Measurements from ENCODE around the gene TUSC7.
A peak's percentile ranks its signal among the peaks of the same experiment; 100 is the strongest.

The TUSC7 gene

GRCh38 chr3:116709479-116709878 is at the start of gene TUSC7:
Gene TUSC7 (plus strand): TSS chr3:116709779.
- H3K4me1 ChIP-seq (ENCODE audit: insufficient read depth, insufficient read length): no peaks in the 10 kb centered on the region
- no peaks in the 10 kb centered on the region for H3K36me3 ChIP-seq (ENCODE audit: insufficient read depth, insufficient read length, low read length)
- no peaks in the 10 kb centered on the region for H3K9me3 ChIP-seq (ENCODE audit: insufficient read depth, low read length)
- no peak within 1 kb of the TSS for H3K9ac ChIP-seq (ENCODE audit: insufficient read length, low read depth)
- no peak within 1 kb of the TSS for H3K4me3 ChIP-seq (ENCODE audit: insufficient read length, low read depth)
- DNase-seq (ENCODE audit: low read depth, low spot score): no peak
- H3K27me3 ChIP-seq (ENCODE audit: insufficient read depth, insufficient read length): no peaks in the 10 kb centered on the region
- no peak for TF ChIP-seq YY1 (IDR thresholded peaks at IDR 0.05; ENCODE audit: insufficient read depth, insufficient read length)
- no peak for TF ChIP-seq ZNF274 (IDR thresholded peaks at IDR 0.05; ENCODE audit: low read depth, low read length)
- no peak for TF ChIP-seq SUZ12 (IDR thresholded peaks at IDR 0.05; ENCODE audit: extremely low read depth, insufficient read depth, insufficient read length)

- no peaks in the 10 kb centered on the region for H3K4me1 ChIP-seq (ENCODE audit: insufficient read depth, insufficient read length)
- no peak overlapping the region for H3K4me3 ChIP-seq (ENCODE audit: insufficient read length, low read depth)
- no peak overlapping the region for H3K9ac ChIP-seq (ENCODE audit: insufficient read length, low read depth)
- no peaks in the 10 kb centered on the region for H3K27me3 ChIP-seq (ENCODE audit: insufficient read depth, insufficient read length)
- no peaks in the 10 kb centered on the region for H3K9me3 ChIP-seq (ENCODE audit: insufficient read depth, low read length)
- H3K36me3 ChIP-seq (ENCODE audit: insufficient read depth, insufficient read length, low read length): no peaks in the 10 kb centered on the region
- no peak for DNase-seq (ENCODE audit: low read depth, low spot score)
- no peak for TF ChIP-seq SUZ12 (IDR thresholded peaks at IDR 0.05; ENCODE audit: extremely low read depth, insufficient read depth, insufficient read length)
- no peak for TF ChIP-seq YY1 (IDR thresholded peaks at IDR 0.05; ENCODE audit: insufficient read depth, insufficient read length)
- no peak for TF ChIP-seq ZNF274 (IDR thresholded peaks at IDR 0.05; ENCODE audit: low read depth, low read length)
Observed at GRCh38 chr3:116661196-116661595, 48.4 kb upstream of the TUSC7 start.

- no peak overlapping the region for H3K4me3 ChIP-seq (ENCODE audit: insufficient read length, low read depth)
- peak; percentile 9 for DNase-seq (ENCODE audit: low read depth, low spot score)
Observed at GRCh38 chr3:116663161-116664110, 46.1 kb upstream of the TUSC7 start.

DNA sequence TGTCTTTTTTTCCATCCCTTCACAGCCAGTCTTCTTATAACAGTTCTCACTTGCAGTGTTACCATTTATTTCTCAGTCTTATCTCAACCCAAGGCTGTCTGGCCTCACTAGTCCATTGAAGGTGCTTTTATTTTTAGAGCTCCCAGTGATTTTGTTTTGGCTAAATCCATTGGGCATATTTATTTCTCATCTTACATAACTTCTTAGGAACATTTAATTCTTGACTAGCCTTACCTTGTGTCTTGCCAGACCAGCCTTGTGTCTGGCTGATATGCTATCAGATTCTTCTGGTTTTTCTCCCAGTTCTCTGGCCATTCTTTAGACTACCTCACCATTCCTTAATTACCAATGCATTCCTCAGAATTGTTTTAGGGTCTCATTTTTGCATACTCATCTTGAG is 42.3 kb upstream of the TUSC7 start:
- H3K27me3 ChIP-seq (ENCODE audit: insufficient read depth, insufficient read length): no peaks in the 10 kb centered on the region
- DNase-seq (ENCODE audit: low read depth, low spot score): no peak
- no peak overlapping the region for H3K9ac ChIP-seq (ENCODE audit: insufficient read length, low read depth)
- no peaks in the 10 kb centered on the region for H3K36me3 ChIP-seq (ENCODE audit: insufficient read depth, insufficient read length, low read length)
- H3K4me1 ChIP-seq (ENCODE audit: insufficient read depth, insufficient read length): no peaks in the 10 kb centered on the region
- no peak overlapping the region for H3K4me3 ChIP-seq (ENCODE audit: insufficient read length, low read depth)
- H3K9me3 ChIP-seq (ENCODE audit: insufficient read depth, low read length): no peaks in the 10 kb centered on the region
- TF ChIP-seq SUZ12 (IDR thresholded peaks at IDR 0.05; ENCODE audit: extremely low read depth, insufficient read depth, insufficient read length): no peak
- TF ChIP-seq ZNF274 (IDR thresholded peaks at IDR 0.05; ENCODE audit: low read depth, low read length): no peak
- TF ChIP-seq YY1 (IDR thresholded peaks at IDR 0.05; ENCODE audit: insufficient read depth, insufficient read length): no peak

More at GRCh38 chr3:116663161-116664110, 46.1 kb upstream of the TUSC7 start:
- Histone ChIP-seq H3K4me1 (ENCODE audit: insufficient read depth, insufficient read length) (no peaks in the 10 kb centered on the region), H3K36me3 (ENCODE audit: insufficient read depth, insufficient read length, low read length) (no peaks in the 10 kb centered on the region), H3K9ac (ENCODE audit: insufficient read length, low read depth) (no peak overlapping the region), H3K27me3 (ENCODE audit: insufficient read depth, insufficient read length) (no peaks in the 10 kb centered on the region), H3K9me3 (ENCODE audit: insufficient read depth, low read length) (no peaks in the 10 kb centered on the region)
- no peak for TF ChIP-seq SUZ12 (IDR thresholded peaks at IDR 0.05; ENCODE audit: extremely low read depth, insufficient read depth, insufficient read length)
- no peak for TF ChIP-seq ZNF274 (IDR thresholded peaks at IDR 0.05; ENCODE audit: low read depth, low read length)
- TF ChIP-seq YY1 (IDR thresholded peaks at IDR 0.05; ENCODE audit: insufficient read depth, insufficient read length): no peak

- no peaks in the 10 kb centered on the region for H3K9me3 ChIP-seq (ENCODE audit: insufficient read depth, low read length)
- H3K27me3 ChIP-seq (ENCODE audit: insufficient read depth, insufficient read length): no peaks in the 10 kb centered on the region
- no peaks in the 10 kb centered on the region for H3K36me3 ChIP-seq (ENCODE audit: insufficient read depth, insufficient read length, low read length)
- no peak overlapping the region for H3K9ac ChIP-seq (ENCODE audit: insufficient read length, low read depth)
- no peak overlapping the region for H3K4me3 ChIP-seq (ENCODE audit: insufficient read length, low read depth)
- TF ChIP-seq YY1 (IDR thresholded peaks at IDR 0.05; ENCODE audit: insufficient read depth, insufficient read length): no peak
- no peak for TF ChIP-seq SUZ12 (IDR thresholded peaks at IDR 0.05; ENCODE audit: extremely low read depth, insufficient read depth, insufficient read length)
- no peak for TF ChIP-seq ZNF274 (IDR thresholded peaks at IDR 0.05; ENCODE audit: low read depth, low read length)
- H3K4me1 ChIP-seq (ENCODE audit: insufficient read depth, insufficient read length): no peaks in the 10 kb centered on the region
- no peak for DNase-seq (ENCODE audit: low read depth, low spot score)
Observed at GRCh38 chr3:116667791-116668190, 41.8 kb upstream of the TUSC7 start.

DNA sequence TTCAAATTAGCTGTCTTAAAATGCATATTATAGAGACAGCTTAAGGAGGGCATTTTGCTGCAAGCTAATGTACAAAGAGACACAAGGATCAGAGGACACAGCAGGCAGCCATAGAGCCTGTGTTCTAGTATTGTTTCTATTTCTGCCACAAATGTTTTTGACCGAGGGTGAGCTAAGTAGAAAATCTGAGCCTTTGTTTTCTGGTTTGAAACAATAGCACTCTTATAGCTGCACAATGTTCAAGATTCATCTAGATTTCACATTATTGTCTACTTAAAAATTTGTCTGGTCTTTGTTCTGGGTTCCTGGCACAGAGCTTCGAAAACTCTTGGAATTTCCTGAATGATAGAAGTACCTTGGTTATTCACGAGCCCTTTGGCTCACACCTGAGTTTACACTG is 40.0 kb upstream of the TUSC7 start:
- Histone ChIP-seq H3K9ac (ENCODE audit: insufficient read length, low read depth) (no peak overlapping the region), H3K9me3 (ENCODE audit: insufficient read depth, low read length) (no peaks in the 10 kb centered on the region), H3K36me3 (ENCODE audit: insufficient read depth, insufficient read length, low read length) (no peaks in the 10 kb centered on the region), H3K27me3 (ENCODE audit: insufficient read depth, insufficient read length) (no peaks in the 10 kb centered on the region), H3K4me1 (ENCODE audit: insufficient read depth, insufficient read length) (no peaks in the 10 kb centered on the region), H3K4me3 (ENCODE audit: insufficient read length, low read depth) (no peak overlapping the region)
- TF ChIP-seq YY1 (IDR thresholded peaks at IDR 0.05; ENCODE audit: insufficient read depth, insufficient read length) (no peak), ZNF274 (IDR thresholded peaks at IDR 0.05; ENCODE audit: low read depth, low read length) (no peak), SUZ12 (IDR thresholded peaks at IDR 0.05; ENCODE audit: extremely low read depth, insufficient read depth, insufficient read length) (no peak)
- no peak for DNase-seq (ENCODE audit: low read depth, low spot score)

DNA sequence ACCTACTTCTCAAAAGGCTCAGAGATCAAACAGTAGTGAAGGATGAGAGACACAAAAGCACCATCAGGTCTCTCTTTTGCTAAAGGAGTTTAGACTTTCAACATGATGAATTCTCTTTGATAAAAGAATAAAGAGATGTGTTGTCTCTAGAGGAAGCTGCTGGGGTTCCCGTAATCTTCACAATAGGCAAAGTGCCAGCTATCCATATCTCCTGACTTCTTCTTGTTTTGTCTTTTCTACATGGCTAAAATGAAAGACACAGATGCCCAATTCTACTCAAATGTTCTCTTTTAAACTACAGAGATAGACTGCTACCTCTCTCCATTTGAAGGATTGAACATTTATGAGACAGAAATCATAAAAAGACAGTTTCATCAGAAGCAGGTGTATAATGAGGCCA is 38.4 kb upstream of the TUSC7 start:
- Histone ChIP-seq H3K27me3 (ENCODE audit: insufficient read depth, insufficient read length) (no peaks in the 10 kb centered on the region), H3K9me3 (ENCODE audit: insufficient read depth, low read length) (no peaks in the 10 kb centered on the region), H3K36me3 (ENCODE audit: insufficient read depth, insufficient read length, low read length) (no peaks in the 10 kb centered on the region), H3K9ac (ENCODE audit: insufficient read length, low read depth) (no peak overlapping the region), H3K4me3 (ENCODE audit: insufficient read length, low read depth) (no peak overlapping the region), H3K4me1 (ENCODE audit: insufficient read depth, insufficient read length) (no peaks in the 10 kb centered on the region)
- TF ChIP-seq ZNF274 (IDR thresholded peaks at IDR 0.05; ENCODE audit: low read depth, low read length) (no peak), SUZ12 (IDR thresholded peaks at IDR 0.05; ENCODE audit: extremely low read depth, insufficient read depth, insufficient read length) (no peak), YY1 (IDR thresholded peaks at IDR 0.05; ENCODE audit: insufficient read depth, insufficient read length) (no peak)
- no peak for DNase-seq (ENCODE audit: low read depth, low spot score)
